Cerebellar cortex (tissue), 1 donor: ENCODE results near the gene TIMM22.

ENCODE experiments used
- DNase-seq: peaks from one replicate; pipeline ENCODE4 v3.0.0-alpha.2; 2015; ENCODE audit warnings: low spot score

TIMM22 gene

DNA sequence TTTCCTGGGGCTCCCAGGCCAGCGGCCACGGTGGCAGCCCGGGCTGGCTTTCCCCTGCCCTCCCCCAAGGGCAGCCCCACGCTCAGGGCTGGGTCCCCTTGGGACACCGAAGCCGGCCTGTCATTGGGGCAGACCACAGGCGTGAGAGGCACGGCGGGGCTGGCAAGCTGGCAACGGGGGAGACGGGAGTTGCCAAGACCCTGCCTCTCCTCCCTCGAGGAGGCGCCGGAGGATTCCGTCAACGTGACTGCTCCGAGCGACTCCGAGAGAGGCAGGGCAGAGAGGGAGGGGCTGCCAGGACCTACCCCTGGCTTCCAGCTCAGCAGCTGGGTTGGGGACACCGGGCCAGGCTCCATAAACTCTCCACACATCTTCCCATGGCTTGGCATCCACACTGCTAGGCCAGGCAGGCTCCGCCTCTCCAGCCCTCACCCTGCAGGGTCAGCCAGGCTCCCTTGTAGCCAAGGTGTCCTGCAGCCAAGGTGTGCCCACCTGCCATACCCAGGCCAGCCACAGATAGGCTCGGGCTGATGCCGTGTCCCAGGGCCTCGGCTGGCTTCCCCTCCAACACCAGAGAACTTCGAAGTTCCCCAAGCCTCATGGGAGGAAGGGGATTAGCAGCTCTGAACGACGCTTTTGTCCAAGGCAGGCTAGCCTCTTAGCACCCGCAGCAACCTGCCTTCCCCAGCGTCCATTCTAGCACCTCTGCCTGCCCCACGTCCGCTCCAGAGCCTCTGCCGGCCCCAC lies 25.5 kb downstream of the TIMM22 start:
- no peak for DNase-seq

- no peak for DNase-seq
Observed at GRCh38 chr17:1024076-1024475, 27.1 kb downstream of the TIMM22 start.

GRCh38 chr17:1025733-1026598 lies 29.0 kb downstream of the TIMM22 start:
- no peak for DNase-seq

DNA sequence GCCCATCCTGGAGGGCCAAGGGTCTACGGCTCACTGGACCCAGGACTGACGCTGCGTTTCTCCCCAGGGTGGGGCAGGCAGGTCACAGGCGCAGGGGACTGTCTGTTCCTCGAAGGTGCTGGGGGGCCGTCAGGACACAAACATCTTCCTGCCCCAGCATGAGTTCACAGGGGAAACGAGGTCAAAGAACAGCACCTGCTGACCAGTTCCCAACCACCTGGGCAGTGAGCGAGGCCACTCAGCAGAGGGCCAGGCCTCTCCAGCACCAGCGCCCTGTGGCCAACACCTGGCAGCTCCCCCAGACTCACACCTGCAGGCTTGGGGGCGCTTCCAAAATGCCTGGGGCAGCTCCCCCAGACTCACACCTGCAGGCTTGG lies 29.7 kb downstream of the TIMM22 start:
- no peak for DNase-seq

DNA sequence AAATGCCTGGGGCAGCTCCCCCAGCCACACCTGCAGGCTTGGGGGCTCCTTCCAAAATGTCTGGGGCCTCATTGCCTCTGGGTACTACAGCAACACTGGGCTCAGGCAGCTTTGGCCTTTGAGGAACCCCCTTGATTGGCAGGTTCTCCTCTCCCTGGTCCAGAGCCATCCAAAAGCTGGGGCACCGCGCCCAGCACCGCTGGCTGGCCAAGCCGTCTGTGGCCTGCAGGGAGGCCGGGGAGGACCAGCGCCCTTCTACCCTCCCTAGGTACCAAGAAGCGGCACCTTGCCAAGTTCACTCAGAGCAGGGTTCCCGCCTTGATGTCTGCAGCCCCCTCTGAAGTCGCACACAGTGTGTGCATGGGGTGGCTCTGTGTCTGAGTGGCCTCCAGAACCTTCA lies 30.1 kb downstream of the TIMM22 start:
- DNase-seq, result no peak

DNA sequence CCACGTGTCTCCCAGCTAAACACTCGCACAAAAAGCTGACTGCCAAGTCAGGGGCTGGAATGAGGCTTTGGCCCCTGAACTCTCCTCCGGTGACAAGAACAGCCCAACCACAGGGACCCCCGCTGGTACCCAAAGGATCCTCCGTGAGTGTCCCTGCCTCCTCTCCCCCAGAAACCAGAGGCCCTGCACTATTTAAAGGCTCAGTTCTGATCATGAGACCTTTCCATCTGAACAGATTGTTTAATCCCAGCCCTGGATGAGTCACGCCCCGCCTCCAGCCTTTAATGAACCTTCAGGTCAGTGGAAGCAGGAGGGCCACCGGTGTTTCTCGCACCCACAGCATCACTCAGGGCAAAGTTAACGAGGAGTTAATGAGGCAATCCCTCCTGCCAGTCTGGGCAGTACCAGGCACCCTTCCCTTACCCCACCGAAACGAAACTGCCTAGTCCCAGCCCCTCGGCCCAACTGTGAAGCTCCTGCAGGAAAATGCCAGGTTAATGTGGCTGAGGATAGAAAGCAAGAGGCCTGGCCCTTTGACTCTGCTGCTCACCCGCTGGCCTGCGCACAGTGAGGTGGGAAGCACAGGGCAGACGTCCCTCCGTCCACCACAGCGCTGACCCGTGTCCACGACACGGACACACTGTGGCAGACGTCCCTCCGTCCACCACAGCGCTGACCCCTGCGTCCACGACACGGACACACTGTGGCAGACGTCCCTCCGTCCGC lies 32.4 kb downstream of the TIMM22 start:
- DNase-seq, result no peak

DNA sequence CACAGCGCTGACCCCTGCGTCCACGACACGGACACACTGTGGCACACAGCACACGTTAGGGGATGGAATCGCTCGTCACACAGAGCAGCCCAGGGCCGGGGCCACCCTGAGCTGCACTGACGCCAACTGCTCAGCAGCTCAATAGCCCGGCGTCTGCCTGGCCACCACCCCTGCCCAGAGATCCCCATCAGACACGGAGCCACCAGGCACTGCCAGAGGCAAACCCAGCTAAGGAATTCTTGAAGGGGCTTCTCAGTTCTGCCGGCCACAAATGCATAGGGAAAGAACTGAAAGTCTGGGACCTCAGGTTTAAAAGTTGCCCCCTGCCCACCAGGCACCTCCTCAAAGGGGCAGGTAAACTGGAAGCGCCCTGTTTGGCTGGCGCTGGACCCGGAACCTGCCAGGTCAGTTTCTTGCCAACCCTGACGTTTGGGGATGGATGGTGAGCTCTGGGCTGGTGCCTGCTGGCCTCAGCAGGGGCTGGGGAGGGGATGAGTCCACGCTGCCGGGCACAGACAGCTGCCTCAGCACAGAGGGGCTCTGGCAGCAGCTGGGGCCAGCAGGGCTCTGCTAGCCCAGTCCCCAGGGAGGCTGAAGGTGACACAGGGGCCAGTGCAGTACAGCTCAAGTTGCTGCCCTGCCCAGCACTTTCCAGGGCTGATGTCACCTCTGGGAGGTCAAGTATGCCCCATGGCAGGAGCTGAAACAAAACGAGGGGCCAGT lies 33.2 kb downstream of the TIMM22 start:
- DNase-seq, result no peak

- DNase-seq, result no peak
Observed at GRCh38 chr17:1030684-1031532, 34.0 kb downstream of the TIMM22 start.

DNA sequence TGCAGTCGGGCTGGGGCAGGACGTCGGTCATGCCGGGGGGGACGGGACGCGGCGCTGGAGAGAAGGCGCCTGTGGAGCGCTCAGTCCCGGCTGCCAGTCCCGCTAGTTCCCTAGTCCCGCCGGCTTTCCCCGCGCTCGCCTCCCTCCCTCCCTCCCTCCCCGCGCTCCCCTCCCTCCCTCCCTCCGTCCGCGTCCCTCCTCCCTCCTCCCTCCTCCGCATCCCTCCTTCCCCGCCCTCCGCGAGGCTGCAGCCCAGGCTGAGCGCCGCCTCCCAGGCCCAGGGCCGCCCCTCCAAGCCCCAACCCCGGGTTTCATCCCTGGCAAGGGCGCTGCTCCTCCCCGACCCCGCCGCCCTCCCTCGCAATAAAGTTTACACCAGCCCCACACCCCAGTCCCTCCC lies 34.8 kb downstream of the TIMM22 start:
- DNase-seq, result no peak

GRCh38 chr17:1032391-1032790 lies 35.5 kb downstream of the TIMM22 start:
- DNase-seq, result no peak

DNA sequence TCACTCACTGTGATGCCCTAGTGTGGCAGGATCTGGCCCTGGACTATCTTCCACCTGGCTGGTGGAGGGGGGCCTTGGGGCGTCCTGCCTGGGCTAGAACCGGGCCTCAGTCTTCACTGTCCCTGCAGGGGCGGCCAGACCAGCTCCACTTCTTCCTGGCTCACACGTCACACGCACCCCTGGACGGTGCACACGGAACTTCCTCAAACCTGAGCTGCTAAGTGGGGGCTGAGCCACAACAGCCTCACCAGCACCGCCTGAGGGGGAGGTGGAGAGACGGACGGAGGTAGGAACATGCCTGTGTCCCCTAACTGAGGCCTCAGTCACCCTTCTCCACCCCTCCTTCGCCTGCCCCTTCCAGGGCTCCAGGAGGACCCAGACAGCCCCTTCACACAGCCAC lies 36.6 kb downstream of the TIMM22 start:
- no peak for DNase-seq

DNA sequence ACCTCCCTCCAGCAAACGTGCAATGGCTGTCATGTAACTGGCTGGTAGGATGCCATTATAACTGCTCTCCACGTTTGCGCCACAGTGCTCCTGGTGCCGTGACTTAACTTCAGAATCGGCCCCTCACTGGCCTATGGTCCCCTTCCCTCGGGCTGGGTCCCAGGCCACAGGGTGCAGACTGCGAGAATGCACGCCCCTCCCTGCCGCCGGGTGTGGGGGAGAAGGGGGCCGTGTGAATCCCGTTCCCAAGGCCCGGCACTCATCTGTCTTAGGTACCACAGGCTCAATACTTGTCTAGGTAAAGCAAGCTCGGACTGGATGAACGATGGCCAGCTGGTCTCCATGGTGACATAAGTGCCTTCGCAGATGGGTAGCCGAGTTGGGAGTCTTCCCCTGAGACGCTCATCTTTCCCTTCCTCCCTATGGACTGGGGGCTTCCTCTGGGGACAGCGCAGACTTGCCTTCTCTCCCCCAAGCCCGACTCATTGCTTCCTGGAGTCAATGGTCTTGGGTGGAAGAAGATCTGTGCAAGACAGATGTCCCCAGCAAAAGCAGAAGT lies 37.8 kb downstream of the TIMM22 start:
- DNase-seq, result no peak

GRCh38 chr17:1035546-1036170 lies 38.7 kb downstream of the TIMM22 start:
- no peak for DNase-seq

- DNase-seq, result no peak
Observed at GRCh38 chr17:1036171-1036844, 39.4 kb downstream of the TIMM22 start.

DNA sequence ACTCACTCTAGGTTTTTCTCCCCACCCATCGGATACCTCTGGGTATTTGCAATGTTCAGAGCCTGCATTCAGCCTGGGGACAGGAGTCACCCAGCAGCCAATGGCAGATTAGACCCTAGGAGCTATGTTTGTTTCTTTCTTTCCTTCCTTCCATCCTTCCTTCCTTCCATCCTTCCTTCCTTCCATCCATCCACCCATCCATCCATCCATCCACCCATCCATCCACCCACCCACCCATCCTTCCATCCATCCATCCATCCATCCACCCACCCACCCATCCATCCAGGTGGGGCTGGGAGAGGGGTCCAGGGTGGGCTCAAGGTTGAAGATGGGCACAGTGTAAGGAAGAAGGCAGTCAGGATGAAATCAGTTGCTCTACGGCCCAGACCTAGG lies 39.9 kb downstream of the TIMM22 start:
- DNase-seq, result no peak

- no peak for DNase-seq
Observed at GRCh38 chr17:1037238-1037879, 40.4 kb downstream of the TIMM22 start.

DNA sequence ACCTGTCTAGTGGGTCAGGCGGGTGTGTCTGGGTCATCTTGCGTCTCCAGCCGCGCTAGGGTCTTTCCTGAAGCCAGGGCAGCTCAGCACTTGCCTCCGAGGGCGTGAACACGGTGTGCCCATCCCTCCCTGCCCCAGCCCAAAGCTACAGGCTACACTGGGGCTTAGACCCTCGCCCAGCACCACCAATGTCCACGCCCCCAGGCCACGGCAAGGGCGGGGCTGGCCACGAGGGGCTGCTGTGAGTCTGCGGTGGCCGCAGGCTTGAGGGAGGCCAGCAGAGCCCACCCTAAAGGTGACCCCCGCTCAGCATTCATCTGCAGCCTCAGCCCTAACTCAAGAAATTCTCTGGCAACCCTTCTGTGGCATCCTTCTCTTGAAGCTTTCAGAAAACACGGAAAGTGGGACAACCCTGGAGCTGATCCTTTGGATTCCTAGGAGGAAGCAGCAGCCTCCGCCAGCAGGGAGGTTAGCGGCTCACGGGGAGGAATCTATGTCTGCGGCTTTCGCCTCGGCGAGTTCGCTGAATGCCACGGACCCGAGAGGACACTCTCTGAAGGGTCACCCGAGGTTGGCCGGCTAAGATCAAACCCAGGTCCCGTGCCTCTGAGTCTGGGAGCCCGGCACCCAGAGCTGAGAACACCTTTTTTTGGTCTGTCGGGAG lies 41.7 kb downstream of the TIMM22 start:
- DNase-seq, result no peak

GRCh38 chr17:1039123-1039507 lies 42.2 kb downstream of the TIMM22 start:
- no peak for DNase-seq
